Astrocyte of the spinal cord (primary cell): ENCODE measurements around the gene CTNNA2.

Experiments
- DNase-seq: peaks from one replicate; pipeline ENCODE4 v3.0.0; 2011; ENCODE audit warnings: low read depth, low spot score
- H3K4me3 ChIP-seq: 2 replicates; pipeline ENCODE4 v1.5.1; 2011; ENCODE audit warnings: low read depth, mild to moderate bottlenecking, low read length, moderate library complexity
- CTCF ChIP-seq: IDR thresholded peaks from 2 replicates; pipeline ENCODE4 v1.5.1; 2012; ENCODE audit warnings: low read depth, mild to moderate bottlenecking, low read length, inconsistent platforms
- in situ Hi-C: cut with HindIII; loops from 2 replicates; pipeline ENCODE4 v1.10.0; 2017; ENCODE audit warnings: low sequenced_read_pairs

CTNNA2 gene

GRCh38 chr2:80007777-80008503 lies 495.1 kb downstream of the CTNNA2 start:
- no peak overlapping the region for H3K4me3 ChIP-seq
- in situ Hi-C loops: no loop called here
- no peak for TF ChIP-seq CTCF
- DNase-seq: no peak

DNA sequence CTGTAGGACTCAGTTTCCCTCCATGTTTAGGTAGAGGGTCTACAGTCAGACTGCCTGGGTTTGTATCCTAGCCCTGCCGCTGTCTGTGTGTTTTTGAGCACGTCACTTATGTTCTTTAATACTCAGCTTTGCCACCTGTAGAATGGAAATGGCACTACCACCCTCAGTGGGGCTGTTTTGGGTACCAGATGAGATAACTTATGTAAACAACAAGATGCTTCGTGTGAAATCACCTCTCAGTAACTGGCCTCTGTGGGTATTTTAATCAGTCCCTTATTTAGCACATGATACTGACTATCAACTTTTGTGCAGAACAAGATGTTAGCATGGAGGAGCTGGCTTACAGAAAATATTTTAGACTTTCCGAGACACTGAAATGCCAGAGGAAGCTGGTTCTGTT lies 495.7 kb downstream of the CTNNA2 start:
- in situ Hi-C loops: no loop called here
- no peak overlapping the region for H3K4me3 ChIP-seq
- no peak for TF ChIP-seq CTCF
- no peak for DNase-seq

DNA sequence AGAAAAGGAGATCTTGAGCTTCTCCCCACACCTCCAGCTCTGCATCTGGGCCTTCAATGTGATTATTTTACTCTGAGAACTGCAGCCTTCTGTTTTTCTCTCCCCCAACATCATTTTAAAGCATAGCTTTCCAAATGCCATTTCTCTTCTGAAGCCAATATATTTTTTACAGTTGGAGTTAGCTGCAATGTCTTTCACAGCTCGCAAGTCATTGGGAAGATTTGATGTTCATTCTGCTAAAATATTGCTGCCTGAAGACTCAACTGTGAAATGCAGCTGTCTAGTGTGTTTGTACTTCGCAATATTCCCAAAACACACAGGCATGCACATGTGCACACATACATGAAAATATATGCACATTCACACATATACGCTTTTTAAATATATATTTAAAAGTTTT lies 496.4 kb downstream of the CTNNA2 start:
- in situ Hi-C loops: no loop called here
- H3K4me3 ChIP-seq: no peak overlapping the region
- no peak for DNase-seq
- no peak for TF ChIP-seq CTCF

- no peak for DNase-seq
- H3K4me3 ChIP-seq: no peak overlapping the region
- in situ Hi-C loops: no loop called here
- no peak for TF ChIP-seq CTCF
Measured at GRCh38 chr2:80012061-80012460, 499.2 kb downstream of the CTNNA2 start.

- TF ChIP-seq CTCF: no peak
- in situ Hi-C loops: no loop called here
- no peak for DNase-seq
- no peak overlapping the region for H3K4me3 ChIP-seq
Measured at GRCh38 chr2:80014637-80015036, 501.8 kb downstream of the CTNNA2 start.

DNA sequence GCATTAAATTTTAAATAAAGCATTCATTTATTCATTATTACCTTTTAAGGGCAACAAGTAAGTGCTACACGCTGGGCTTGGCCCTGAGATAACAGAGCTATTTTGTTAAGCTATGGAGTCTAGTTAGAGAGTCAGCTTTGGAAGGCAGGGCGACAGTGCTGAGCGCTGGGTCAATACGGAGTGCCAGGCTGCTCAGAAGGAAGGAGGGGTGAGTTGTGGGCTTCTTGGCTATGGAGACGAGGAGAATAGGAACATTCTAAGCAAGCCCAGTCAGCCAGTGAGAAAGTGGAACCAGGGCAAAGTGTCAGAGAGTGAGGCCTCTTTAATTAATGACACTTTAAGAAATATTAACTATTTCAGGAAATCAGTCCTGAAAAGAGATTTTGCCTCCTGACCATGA lies 503.3 kb downstream of the CTNNA2 start:
- no peak for DNase-seq
- no peak overlapping the region for H3K4me3 ChIP-seq
- in situ Hi-C loops: no loop called here
- no peak for TF ChIP-seq CTCF
